Uterus (tissue), 4 donors: ENCODE measurements around the gene KSR2. TPM values are rescaled to one million over a fixed set of nuclear protein-coding genes. Genes with fewer than 3 reads are reported as not detected.
"Not testable (repeated sequence)": the region's sequence is repeated elsewhere in the genome, so short reads cannot be mapped to it uniquely, and the experiment has no call there.

ENCODE experiments used
- DNase-seq, 2 donors: peaks; one replicate each; pipeline ENCODE4 v3.0.0-alpha.2; 2019 to 2020
- H3K27ac ChIP-seq, 2 donors: fragments of 200-600 bp; sonication (generic); 1 replicate in 1 of 2; 2 replicates in 1 of 2; pipeline ENCODE4 v1.5.1; 2016 to 2018
- H3K27me3 ChIP-seq, 2 donors: fragments of 200-600 bp; sonication (generic); one replicate each; pipeline ENCODE4 v1.5.1; 2018 to 2019; ENCODE audit warnings: control low read depth in 1 of 2
- H3K36me3 ChIP-seq, 2 donors: fragments of 200-600 bp; sonication (generic); one replicate each; pipeline ENCODE4 v1.5.1; 2019; ENCODE audit warnings: control low read depth in 1 of 2
- H3K4me1 ChIP-seq, 2 donors: fragments of 200-600 bp; sonication (generic); one replicate each; pipeline ENCODE4 v1.5.1; 2018 to 2019; ENCODE audit warnings: control low read depth in 1 of 2
- H3K4me3 ChIP-seq, 2 donors: fragments of 200-600 bp; sonication (generic); 1 replicate in 1 of 2; 2 replicates in 1 of 2; pipeline ENCODE4 v1.5.1; 2018 to 2019; ENCODE audit warnings: mild to moderate bottlenecking in 1 of 2
- H3K9me3 ChIP-seq, 2 donors: fragments of 200-600 bp; sonication (generic); one replicate each; pipeline ENCODE4 v1.5.1; 2019; ENCODE audit warnings: control low read depth in 1 of 2
- CTCF ChIP-seq, 4 experiments: fragments of 200-600 bp in 2 of 4; fragments of 450-650 bp in 2 of 4; sonication (generic) in 2 of 4; IDR thresholded peaks; one replicate each; pipeline ENCODE4 v1.5.1; 2016 to 2019; ENCODE audit warnings: antibody characterized with exemption in 4 of 4, mild to moderate bottlenecking in 2 of 4, moderate library complexity in 1 of 4
- POLR2A ChIP-seq, 2 donors: fragments of 450-650 bp; IDR thresholded peaks; one replicate each; pipeline ENCODE4 v1.6.1; 2016; ENCODE audit warnings: antibody characterized with exemption in 2 of 2, mild to moderate bottlenecking in 1 of 2, moderate library complexity in 1 of 2
- intact Hi-C: fragments of 100-400 bp; cut with DNase I; formaldehyde crosslinking; loops from one replicate; pipeline ENCODE4 v1.15.1; 2023; ENCODE audit warnings: low total_unique reads
- total RNA-seq, 4 donors: library from RNA; depleted of rRNA in 3 of 4; stranded (reverse); fragments of >200 nt in 3 of 4; gene quantifications; one replicate each; pipeline versions ENCODE4 v1.1.0 to v1.2.4, GENCODE V29; 2014 to 2023
- donor health status: DM: yes; HTN: yes; CAD: no.

KSR2 gene
- total RNA-seq, 4 donors from 2014 or later: 0.03 to 0.28 TPM; not detected in 2

- H3K4me1 ChIP-seq: no peaks in the 10 kb centered on the region
- H3K4me3 ChIP-seq: no peak overlapping the region
- no peaks in the 10 kb centered on the region for H3K9me3 ChIP-seq
- no peak overlapping the region for H3K27ac ChIP-seq
- intact Hi-C loops: no loop called here
- H3K36me3 ChIP-seq: no peaks in the 10 kb centered on the region
- TF ChIP-seq CTCF (IDR thresholded peaks at IDR 0.05): no peak
- TF ChIP-seq POLR2A (IDR thresholded peaks at IDR 0.05): no peak
- DNase-seq: no peak
- H3K27me3 ChIP-seq: no peaks in the 10 kb centered on the region
Measured at GRCh38 chr12:117643971-117644370, 324.8 kb downstream of the KSR2 start.

GRCh38 chr12:117641885-117642284, 326.9 kb downstream of the KSR2 start:
- Histone ChIP-seq H3K27me3 (no peaks in the 10 kb centered on the region), H3K4me3 (no peak overlapping the region), H3K36me3 (no peaks in the 10 kb centered on the region), H3K4me1 (no peaks in the 10 kb centered on the region), H3K9me3 (no peaks in the 10 kb centered on the region), H3K27ac (no peak overlapping the region)
- no peak for DNase-seq
- intact Hi-C loops: no loop called here
- TF ChIP-seq POLR2A (IDR thresholded peaks at IDR 0.05): no peak
- TF ChIP-seq CTCF (IDR thresholded peaks at IDR 0.05): no peak

GRCh38 chr12:117640511-117640910, 328.3 kb downstream of the KSR2 start:
- H3K9me3 ChIP-seq: no peaks in the 10 kb centered on the region
- TF ChIP-seq POLR2A (IDR thresholded peaks at IDR 0.05): no peak
- TF ChIP-seq CTCF (IDR thresholded peaks at IDR 0.05): no peak
- no peak for DNase-seq
- no peak overlapping the region for H3K27ac ChIP-seq
- intact Hi-C loops: no loop called here
- H3K36me3 ChIP-seq: no peaks in the 10 kb centered on the region
- H3K27me3 ChIP-seq: no peaks in the 10 kb centered on the region
- H3K4me3 ChIP-seq: no peak overlapping the region
- no peaks in the 10 kb centered on the region for H3K4me1 ChIP-seq

GRCh38 chr12:117629454-117629853, 339.3 kb downstream of the KSR2 start:
- Histone ChIP-seq H3K36me3 (no peaks in the 10 kb centered on the region), H3K9me3 (no peaks in the 10 kb centered on the region), H3K4me3 (no peak overlapping the region), H3K4me1 (no peaks in the 10 kb centered on the region), H3K27ac (no peak overlapping the region), H3K27me3 (no peaks in the 10 kb centered on the region)
- no peak for DNase-seq
- TF ChIP-seq CTCF (IDR thresholded peaks at IDR 0.05) (no peak), POLR2A (IDR thresholded peaks at IDR 0.05) (no peak)
- intact Hi-C loops: no loop called here

GRCh38 chr12:117628711-117629110, 340.1 kb downstream of the KSR2 start:
- H3K4me1 ChIP-seq, DNase-seq, H3K27me3 ChIP-seq, H3K27ac ChIP-seq, H3K36me3 ChIP-seq, H3K9me3 ChIP-seq, intact Hi-C loops, H3K4me3 ChIP-seq: not testable (repeated sequence)

- no peaks in the 10 kb centered on the region for H3K27me3 ChIP-seq
- DNase-seq: no peak
- H3K36me3 ChIP-seq: no peaks in the 10 kb centered on the region
- TF ChIP-seq POLR2A (IDR thresholded peaks at IDR 0.05) (no peak), CTCF (IDR thresholded peaks at IDR 0.05) (no peak)
- intact Hi-C loops: no loop called here
- no peak overlapping the region for H3K4me3 ChIP-seq
- H3K27ac ChIP-seq: no peak overlapping the region
- no peaks in the 10 kb centered on the region for H3K4me1 ChIP-seq
- H3K9me3 ChIP-seq: no peaks in the 10 kb centered on the region
Measured at GRCh38 chr12:117622741-117623140, 346.0 kb downstream of the KSR2 start.
